ENCODE measurements around the gene DNMT3A. TPM values are rescaled to one million over a fixed set of nuclear protein-coding genes. Genes with fewer than 3 reads are reported as not detected.
A peak's percentile ranks its signal among the peaks of the same experiment; 100 is the strongest.

Gene DNMT3A
- total and polyA plus RNA-seq, 2 experiments from 2014 or later = 2.5 to 18.4 TPM

DNA sequence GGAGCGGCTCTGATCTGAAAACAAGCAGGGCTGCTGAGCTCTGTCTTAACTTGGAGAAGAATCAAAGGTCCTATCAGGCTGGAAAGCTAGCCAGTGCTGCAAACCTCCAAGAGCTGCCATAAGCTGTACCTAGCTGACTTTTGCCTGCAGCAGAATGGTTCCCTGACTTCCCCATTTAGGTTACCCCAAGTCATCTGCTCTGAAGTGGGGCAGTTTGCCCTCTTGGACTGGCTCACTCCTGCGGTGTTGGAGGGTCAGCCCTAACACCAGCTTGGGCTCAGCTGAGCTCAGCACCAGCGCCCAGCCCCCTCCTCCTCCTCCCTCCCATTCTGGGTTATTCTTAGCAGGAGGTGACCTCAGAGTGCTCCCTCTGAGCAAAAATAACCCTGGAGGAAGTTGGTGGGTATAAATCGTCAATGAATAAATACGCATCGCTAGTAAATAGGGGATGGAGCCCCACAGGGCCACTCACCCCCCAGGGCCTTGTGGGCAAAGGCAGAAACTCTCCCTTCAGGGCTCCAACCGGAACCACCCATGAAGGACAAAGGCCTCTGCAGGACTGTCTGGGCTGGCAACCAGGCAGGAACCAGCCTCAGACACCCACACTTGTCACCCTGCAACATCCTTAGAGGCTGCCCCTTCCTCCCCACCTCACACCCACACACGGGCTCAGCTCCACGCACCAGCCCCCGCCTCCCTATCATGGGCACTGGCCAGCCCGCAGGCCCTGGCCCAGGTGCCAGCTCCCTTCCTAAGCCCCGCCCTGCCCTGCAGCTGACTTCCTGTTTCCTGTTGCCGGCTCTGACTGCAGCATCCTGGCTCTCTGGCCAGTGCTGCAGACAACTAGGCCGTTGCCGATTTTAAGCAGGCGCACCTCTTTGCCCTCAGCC, 46.9 kb downstream of the DNMT3A start:
- Histone ChIP-seq H3K9ac (no peak overlapping the region), H3F3A (ENCODE audit: insufficient read depth) (no peaks in the 10 kb centered on the region), H3K4me2 (ENCODE audit: unreplicated experiment) (no peak overlapping the region), H3K4me3 (no peak overlapping the region), H3K9me3 (ENCODE audit: low read depth) (no peaks in the 10 kb centered on the region), H3K4me1 (ENCODE audit: insufficient read depth) (0 out of 2 replicates have a peak, but pooled peaks cover 5% of the 10 kb centered on the region), H3K36me3 (ENCODE audit: low read depth) (no peaks in the 10 kb centered on the region), H2AFZ (peak overlapping the region; percentile 76), H3K27me3 (replicated peaks; ENCODE audit: insufficient read depth) (no peaks in the 10 kb centered on the region), H3K9me2 (ENCODE audit: insufficient read depth) (no peaks in the 10 kb centered on the region), H3K79me2 (ENCODE audit: insufficient read depth) (no peaks in the 10 kb centered on the region), H3K27ac (no peak overlapping the region), H4K20me1 (ENCODE audit: insufficient read depth) (no peaks in the 10 kb centered on the region)
- no peak for TF ChIP-seq EZH2 (IDR thresholded peaks at IDR 0.05; ENCODE audit: insufficient read depth, poor library complexity, severe bottlenecking)
- TF ChIP-seq EZH2phosphoT487 (IDR thresholded peaks at IDR 0.05; ENCODE audit: insufficient read depth, low read depth) = no peak
- in situ Hi-C loops (cut with MboI) = no loop called here
- DNase-seq = peak; percentile 51
- 54 to 55% methylated on average over 16 of the region's 16 CpGs for WGBS, 2 experiments (ENCODE audit: low coverage in 1 of 2, low lambda C conversion rate in 2 of 2, missing lambda C conversion rate in 2 of 2)

DNA sequence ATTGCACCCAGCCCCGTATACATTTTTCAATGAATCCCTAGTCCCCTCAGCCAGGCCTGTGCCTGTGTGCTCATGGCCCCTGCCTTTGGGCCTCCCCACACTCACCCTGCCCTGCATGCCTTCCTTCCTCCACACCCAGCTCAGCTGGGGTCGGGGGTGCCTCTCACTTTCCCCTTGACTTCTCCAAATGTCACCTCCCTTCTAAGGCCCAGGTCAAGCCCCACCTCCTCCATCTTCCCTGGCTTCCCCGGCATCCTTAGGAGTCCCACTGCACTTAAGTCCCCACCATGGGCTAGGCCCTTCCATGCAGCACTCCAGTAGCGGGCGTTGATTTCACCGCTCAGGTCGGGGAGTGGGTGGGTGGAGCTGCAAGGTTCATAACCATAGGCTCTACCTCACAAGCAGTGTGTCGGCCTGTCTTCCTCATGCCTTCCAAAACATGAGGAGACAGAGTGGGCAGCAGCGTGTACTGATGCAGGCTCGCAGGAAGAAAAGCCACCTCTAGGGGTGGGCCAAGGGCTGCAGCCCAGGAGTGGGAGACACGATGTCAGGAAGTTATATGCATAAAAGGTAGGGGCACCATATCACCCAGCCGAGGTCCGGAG, 47.7 kb downstream of the DNMT3A start:
- H3K27ac ChIP-seq = no peak overlapping the region
- 94 to 96% methylated on average over 13 of the region's 13 CpGs for WGBS, 2 experiments (ENCODE audit: low coverage in 1 of 2, low lambda C conversion rate in 2 of 2, missing lambda C conversion rate in 2 of 2)

DNA sequence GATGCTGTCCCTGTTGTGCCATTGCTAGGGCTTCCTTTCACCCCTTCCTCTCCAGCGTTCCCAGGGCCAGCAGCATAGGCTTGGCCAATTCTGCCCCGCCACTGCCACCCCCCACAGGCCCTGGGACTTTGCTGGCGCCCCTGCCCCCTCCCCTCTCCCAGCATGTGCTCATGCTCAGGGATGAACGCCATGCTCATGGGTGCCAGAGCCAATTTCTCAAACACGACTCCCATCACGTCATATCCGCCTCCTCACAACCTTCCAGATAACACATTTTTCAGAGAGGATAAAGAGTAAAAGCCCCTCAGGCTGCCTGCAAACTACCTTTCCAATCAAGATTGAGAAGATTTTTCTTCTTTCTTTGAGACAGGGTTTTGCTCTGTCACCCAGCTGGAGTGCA, 48.6 kb downstream of the DNMT3A start:
- Histone ChIP-seq H3K4me2 (ENCODE audit: unreplicated experiment) (no peak overlapping the region), H4K20me1 (ENCODE audit: insufficient read depth) (no peaks in the 10 kb centered on the region), H3K9me3 (ENCODE audit: low read depth) (no peaks in the 10 kb centered on the region), H3K27ac (no peak overlapping the region), H3K4me3 (no peak overlapping the region), H2AFZ (no peak overlapping the region), H3K9me2 (ENCODE audit: insufficient read depth) (no peaks in the 10 kb centered on the region), H3K36me3 (ENCODE audit: low read depth) (no peaks in the 10 kb centered on the region), H3F3A (ENCODE audit: insufficient read depth) (no peaks in the 10 kb centered on the region), H3K9ac (no peak overlapping the region), H3K79me2 (ENCODE audit: insufficient read depth) (no peaks in the 10 kb centered on the region), H3K27me3 (replicated peaks; ENCODE audit: insufficient read depth) (no peaks in the 10 kb centered on the region), H3K4me1 (ENCODE audit: insufficient read depth) (0 out of 2 replicates have a peak, but pooled peaks cover 5% of the 10 kb centered on the region)
- in situ Hi-C loops (cut with MboI) = no loop called here
- no peak for TF ChIP-seq EZH2 (IDR thresholded peaks at IDR 0.05; ENCODE audit: insufficient read depth, poor library complexity, severe bottlenecking)
- no peak for TF ChIP-seq EZH2phosphoT487 (IDR thresholded peaks at IDR 0.05; ENCODE audit: insufficient read depth, low read depth)
- no peak for DNase-seq
- WGBS, 2 experiments (ENCODE audit: low coverage in 1 of 2, low lambda C conversion rate in 2 of 2, missing lambda C conversion rate in 2 of 2) = 81 to 82% methylated on average over 7 of the region's 7 CpGs

More for the DNA sequence above, 47.7 kb downstream of the DNMT3A start:
- Histone ChIP-seq H2AFZ (no peak overlapping the region), H3K4me3 (no peak overlapping the region), H3K27me3 (replicated peaks; ENCODE audit: insufficient read depth) (no peaks in the 10 kb centered on the region), H3K9me3 (ENCODE audit: low read depth) (no peaks in the 10 kb centered on the region), H3K9ac (no peak overlapping the region), H3K4me1 (ENCODE audit: insufficient read depth) (0 out of 2 replicates have a peak, but pooled peaks cover 5% of the 10 kb centered on the region), H3F3A (ENCODE audit: insufficient read depth) (no peaks in the 10 kb centered on the region), H3K79me2 (ENCODE audit: insufficient read depth) (no peaks in the 10 kb centered on the region), H3K4me2 (ENCODE audit: unreplicated experiment) (no peak overlapping the region), H4K20me1 (ENCODE audit: insufficient read depth) (no peaks in the 10 kb centered on the region), H3K9me2 (ENCODE audit: insufficient read depth) (no peaks in the 10 kb centered on the region), H3K36me3 (ENCODE audit: low read depth) (no peaks in the 10 kb centered on the region)
- in situ Hi-C loops (cut with MboI) = no loop called here
- no peak for DNase-seq
- no peak for TF ChIP-seq EZH2phosphoT487 (IDR thresholded peaks at IDR 0.05; ENCODE audit: insufficient read depth, low read depth)
- TF ChIP-seq EZH2 (IDR thresholded peaks at IDR 0.05; ENCODE audit: insufficient read depth, poor library complexity, severe bottlenecking) = no peak

DNA sequence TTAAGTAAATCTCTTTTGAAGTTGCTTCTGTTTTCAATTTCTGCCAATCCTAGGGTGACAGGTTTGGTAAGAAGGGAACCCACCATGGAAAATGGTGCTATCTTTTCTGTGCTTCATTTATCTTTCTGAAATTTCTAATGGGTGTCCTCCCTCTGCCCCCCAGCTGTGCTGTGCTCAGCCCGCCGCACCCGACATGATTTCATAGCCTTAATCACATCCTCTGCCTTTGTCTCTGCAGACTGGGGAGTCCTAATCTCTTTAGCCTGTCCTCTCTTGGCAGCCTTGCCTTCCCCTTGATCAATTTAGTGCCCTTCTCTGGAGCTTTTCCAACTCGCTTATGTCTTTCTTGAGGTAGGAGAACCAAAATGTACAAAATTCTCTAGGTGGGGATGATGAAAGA, 49.3 kb downstream of the DNMT3A start:
- Histone ChIP-seq H3F3A (ENCODE audit: insufficient read depth) (no peaks in the 10 kb centered on the region), H3K4me3 (no peak overlapping the region), H3K27me3 (replicated peaks; ENCODE audit: insufficient read depth) (no peaks in the 10 kb centered on the region), H3K36me3 (ENCODE audit: low read depth) (no peaks in the 10 kb centered on the region), H3K9me2 (ENCODE audit: insufficient read depth) (no peaks in the 10 kb centered on the region), H3K4me1 (ENCODE audit: insufficient read depth) (0 out of 2 replicates have a peak, but pooled peaks cover 5% of the 10 kb centered on the region), H4K20me1 (ENCODE audit: insufficient read depth) (no peaks in the 10 kb centered on the region), H3K4me2 (ENCODE audit: unreplicated experiment) (no peak overlapping the region), H2AFZ (no peak overlapping the region), H3K9ac (no peak overlapping the region), H3K79me2 (ENCODE audit: insufficient read depth) (no peaks in the 10 kb centered on the region), H3K27ac (no peak overlapping the region), H3K9me3 (ENCODE audit: low read depth) (no peaks in the 10 kb centered on the region)
- in situ Hi-C loops (cut with MboI) = no loop called here
- WGBS, 2 experiments (ENCODE audit: low coverage in 1 of 2, low lambda C conversion rate in 2 of 2, missing lambda C conversion rate in 2 of 2) = 98% methylated on average over 4 of the region's 4 CpGs
- TF ChIP-seq EZH2 (IDR thresholded peaks at IDR 0.05; ENCODE audit: insufficient read depth, poor library complexity, severe bottlenecking) (no peak), EZH2phosphoT487 (IDR thresholded peaks at IDR 0.05; ENCODE audit: insufficient read depth, low read depth) (no peak)
- no peak for DNase-seq
